Transverse colon (tissue), 4 donors: ENCODE measurements around the gene RPS19BP1. TPM values are rescaled to one million over a fixed set of nuclear protein-coding genes. Genes with fewer than 3 reads are reported as not detected.

Experiments
- DNase-seq: peaks from one replicate; pipeline ENCODE4 v3.0.0-alpha.2; 2019
- H3K27ac ChIP-seq, 4 donors: fragments of 200-600 bp; sonication (generic); 2 replicates each; pipeline ENCODE4 v1.5.1; 2016 to 2018; ENCODE audit warnings: inconsistent platforms in 4 of 4
- H3K27me3 ChIP-seq: fragments of 200-600 bp; sonication (generic); 2 replicates; pipeline ENCODE4 v1.5.1; 2017; ENCODE audit warnings: inconsistent platforms
- H3K36me3 ChIP-seq, 4 donors: fragments of 200-600 bp; sonication (generic); 2 replicates each; pipeline ENCODE4 v1.5.1; 2017 to 2019; ENCODE audit warnings: inconsistent platforms in 4 of 4
- H3K4me1 ChIP-seq, 4 donors: fragments of 200-600 bp; sonication (generic); 2 replicates each; pipeline ENCODE4 v1.5.1; 2017 to 2020; ENCODE audit warnings: inconsistent platforms in 4 of 4
- H3K4me3 ChIP-seq, 4 donors: fragments of 200-600 bp; sonication (generic); 1 replicate in 1 of 4; 2 replicates in 3 of 4; pipeline versions ENCODE4 v1.5.1 to v1.6.1; 2017 to 2019; ENCODE audit warnings: inconsistent platforms in 4 of 4
- H3K9me3 ChIP-seq, 2 donors: fragments of 200-600 bp; sonication (generic); 2 replicates each; pipeline ENCODE4 v1.5.1; 2017 to 2019; ENCODE audit warnings: inconsistent platforms in 2 of 2
- CTCF ChIP-seq, 5 experiments: fragments of 200-600 bp in 3 of 5; fragments of 450-650 bp in 2 of 5; sonication (generic) in 3 of 5; IDR thresholded peaks; 1 replicate in 2 of 5; 2 replicates in 3 of 5; pipeline ENCODE4 v1.5.1; 2016 to 2017; ENCODE audit warnings: antibody characterized with exemption in 5 of 5, inconsistent platforms in 3 of 5, mild to moderate bottlenecking in 2 of 5, moderate library complexity in 1 of 5
- EP300 ChIP-seq: sonication (generic); formaldehyde crosslinking; IDR thresholded peaks from one replicate; pipeline ENCODE4 v1.6.1; 2017; ENCODE audit warnings: antibody characterized with exemption, low read depth
- POLR2A ChIP-seq: fragments of 450-650 bp; IDR thresholded peaks from one replicate; pipeline ENCODE4 v1.6.1; 2016; ENCODE audit warnings: antibody characterized with exemption, mild to moderate bottlenecking, moderate library complexity
- POLR2AphosphoS5 ChIP-seq, 3 donors: sonication (generic); formaldehyde crosslinking; IDR thresholded peaks; one replicate each; pipeline ENCODE4 v1.6.1; 2016; ENCODE audit warnings: antibody characterized with exemption in 3 of 3
- WGBS, 2 donors: methylation state at CpG; one replicate each; pipeline ENCODE4 v1.1.5; 2018; ENCODE audit warnings: low coverage in 1 of 2; 5-methylcytosine and 5-hydroxymethylcytosine counted together
- in situ Hi-C, 4 donors: fragments of 200-750 bp; cut with MboI; loops; one replicate each; pipeline versions ENCODE4 v1.15.0 to v1.15.1; 2017; ENCODE audit warnings: low sequenced_read_pairs in 3 of 4, low pct_ligation_motif_present in 1 of 4, low pct_unique_long_range_greater_than_20kb in 1 of 4
- intact Hi-C: fragments of 100-400 bp; cut with DNase I; formaldehyde crosslinking; loops from one replicate; pipeline ENCODE4 v1.15.1; 2023; ENCODE audit warnings: low total_unique reads
- total RNA-seq, 4 donors: library from RNA; depleted of rRNA; stranded (reverse); fragments of >200 nt; gene quantifications; one replicate each; pipeline ENCODE4 v1.1.0, GENCODE V29; 2016

The RPS19BP1 gene
- total RNA-seq, 4 donors from 2014 or later: 20.5 to 153 (median 97.8) TPM

- peaks cover 0 to 3% (median under 1%) of the 10 kb centered on the region in 4 donors for H3K36me3 ChIP-seq
- intact Hi-C loops (loop anchor here (10.0 kb wide), 1 partner anchor 353 kb away; no protein-coding TSS in a partner anchor), in situ Hi-C loops (loop anchor here in 3 of 4 donors (25.0 kb wide), 2 partner anchors 365 to 835 kb away; partner anchors contain the start of genes SGSM3 (in 3 of the 3) and CBX7 (in 1 of the 3))
- TF ChIP-seq EP300: no peak
- TF ChIP-seq CTCF (IDR thresholded peaks at IDR 0.05): no peak
- TF ChIP-seq POLR2A: peak; percentile 18
- peaks cover 44 to 80% (median 73%) of the 10 kb centered on the region in 4 donors for H3K4me1 ChIP-seq
- DNase-seq: peak; percentile 76
- WGBS, 2 donors: 28% methylated on average over 6 of the region's 6 CpGs; no CpG with 5 or more reads in 1 of the 2 donors
- no peaks in the 10 kb centered on the region for H3K27me3 ChIP-seq
- peak overlapping the region; percentile 81 to 97 (median 88) for H3K27ac ChIP-seq
- H3K9me3 ChIP-seq: no peaks in the 10 kb centered on the region
- no peak overlapping the region for H3K4me3 ChIP-seq
Observed at GRCh38 chr22:39527481-39527961, 5.0 kb downstream of the RPS19BP1 start.

- Histone ChIP-seq H3K4me1 (peaks cover 49 to 84% (median 78%) of the 10 kb centered on the region in 4 donors), H3K27me3 (no peaks in the 10 kb centered on the region), H3K36me3 (peaks cover 0 to 9% (median 4%) of the 10 kb centered on the region in 4 donors), H3K4me3 (no peak overlapping the region), H3K27ac (peak overlapping the region; percentile 81 to 97 (median 88)), H3K9me3 (no peaks in the 10 kb centered on the region)
- WGBS, 2 donors: 57 to 81% methylated on average over 1 to 4 of the region's 4 CpGs
- in situ Hi-C loops (loop anchor here in 3 of 4 donors (25.0 kb wide), 2 partner anchors 364 to 836 kb away; partner anchors contain the start of genes SGSM3 (in 3 of the 3) and CBX7 (in 1 of the 3)), intact Hi-C loops (loop anchor here (10.0 kb wide), 1 partner anchor 352 kb away; no protein-coding TSS in a partner anchor)
- no peak for TF ChIP-seq POLR2A
- no peak for TF ChIP-seq POLR2AphosphoS5 (IDR thresholded peaks at IDR 0.05)
- TF ChIP-seq EP300: no peak
- TF ChIP-seq CTCF (IDR thresholded peaks at IDR 0.05): no peak
- DNase-seq: no peak
Observed at GRCh38 chr22:39526736-39527171, 5.8 kb downstream of the RPS19BP1 start.

GRCh38 chr22:39525658-39525975, 6.9 kb downstream of the RPS19BP1 start:
- Histone ChIP-seq H3K27ac (peak overlapping the region in 3 of 4 donors; percentile 96 to 100 (median 97)), H3K4me3 (no peak overlapping the region), H3K27me3 (no peaks in the 10 kb centered on the region), H3K9me3 (no peaks in the 10 kb centered on the region), H3K4me1 (peaks cover 45 to 76% (median 70%) of the 10 kb centered on the region in 4 donors), H3K36me3 (peaks cover 0 to 14% (median 9%) of the 10 kb centered on the region in 4 donors)
- 73 to 83% methylated on average over 3 to 4 of the region's 4 CpGs for WGBS, 2 donors
- intact Hi-C loops: loop anchor here (10.0 kb wide), 1 partner anchor 351 kb away; no protein-coding TSS in a partner anchor
- DNase-seq: no peak
- in situ Hi-C loops: loop anchor here in 3 of 4 donors (25.0 kb wide), 2 partner anchors 363 to 837 kb away; partner anchors contain the start of genes SGSM3 (in 3 of the 3) and CBX7 (in 1 of the 3)
- no peak for TF ChIP-seq CTCF (IDR thresholded peaks at IDR 0.05)

GRCh38 chr22:39524753-39525657, 7.5 kb downstream of the RPS19BP1 start:
- H3K36me3 ChIP-seq: peaks cover 0 to 14% (median 9%) of the 10 kb centered on the region in 4 donors

More at GRCh38 chr22:39524753-39525657, 7.5 kb downstream of the RPS19BP1 start:
- TF ChIP-seq POLR2A (no peak), EP300 (no peak), POLR2AphosphoS5 (IDR thresholded peaks at IDR 0.05) (no peak), CTCF (IDR thresholded peaks at IDR 0.05) (no peak)
- Histone ChIP-seq H3K27ac (peak overlapping the region; percentile 96 to 100 (median 100)), H3K4me1 (peaks cover 45 to 70% (median 65%) of the 10 kb centered on the region in 4 donors), H3K4me3 (no peak overlapping the region), H3K27me3 (no peaks in the 10 kb centered on the region), H3K9me3 (no peaks in the 10 kb centered on the region)
- intact Hi-C loops: loop anchor here (10.0 kb wide), 1 partner anchor 350 kb away; no protein-coding TSS in a partner anchor
- in situ Hi-C loops: loop anchor here in 3 of 4 donors (25.0 kb wide), 2 partner anchors 363 to 837 kb away; partner anchors contain the start of genes SGSM3 (in 3 of the 3) and CBX7 (in 1 of the 3)
- 62 to 87% methylated on average over 2 to 10 of the region's 10 CpGs for WGBS, 2 donors
- no peak for DNase-seq
